Stimulated activated CD4-positive, alpha-beta T cell treated with anti-CD3 and anti-CD28 coated beads, Interleukin-4, amount 100 ng/mL, for 24 hours (primary cell): ENCODE data around the gene CCN2.

Source experiments
- DNase-seq: peaks from one replicate; pipeline ENCODE4 v3.0.0-alpha.2; 2020

The CCN2 gene

DNA sequence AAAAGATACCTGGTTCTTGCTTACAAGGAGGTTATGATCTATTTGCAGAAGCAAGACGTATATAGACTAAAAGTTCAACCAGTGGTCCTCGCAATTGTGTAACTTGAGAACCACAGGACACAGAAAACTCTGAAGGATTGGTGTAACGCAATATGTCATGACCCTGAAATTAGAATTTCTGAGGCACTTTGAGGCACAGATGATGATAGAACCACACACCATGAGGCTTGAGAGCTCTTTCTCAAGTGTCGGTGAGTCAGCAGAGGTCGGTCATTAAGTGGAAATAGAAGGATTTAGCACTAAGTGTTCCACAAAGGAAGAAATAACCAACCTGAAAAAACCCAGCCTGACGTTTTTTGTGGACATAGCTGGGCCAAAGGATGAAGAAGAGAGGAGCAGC lies 15.3 kb upstream of the CCN2 start:
- DNase-seq = no peak

DNA sequence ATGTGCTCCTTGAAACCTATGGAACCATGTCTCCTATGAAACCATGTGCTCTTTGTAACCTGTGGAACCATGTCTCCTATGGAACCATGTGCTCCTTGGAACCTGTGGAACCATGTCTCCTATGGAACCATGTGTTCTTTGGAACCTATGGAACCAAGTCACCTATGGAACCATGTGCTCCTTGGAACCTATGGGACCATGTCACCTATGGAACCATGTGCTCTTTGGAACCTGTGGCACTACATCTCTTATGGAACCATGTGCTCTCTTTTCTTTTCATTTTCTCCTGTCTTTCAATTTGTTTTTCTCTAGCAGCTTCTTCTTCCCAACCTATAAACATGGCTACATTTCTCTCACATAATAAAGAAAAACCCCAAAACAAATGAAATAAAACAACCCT lies 11.9 kb upstream of the CCN2 start:
- DNase-seq = no peak

- DNase-seq = no peak
These were observed 9.4 kb upstream of the CCN2 start for GRCh38 chr6:131960371-131961133.

DNA sequence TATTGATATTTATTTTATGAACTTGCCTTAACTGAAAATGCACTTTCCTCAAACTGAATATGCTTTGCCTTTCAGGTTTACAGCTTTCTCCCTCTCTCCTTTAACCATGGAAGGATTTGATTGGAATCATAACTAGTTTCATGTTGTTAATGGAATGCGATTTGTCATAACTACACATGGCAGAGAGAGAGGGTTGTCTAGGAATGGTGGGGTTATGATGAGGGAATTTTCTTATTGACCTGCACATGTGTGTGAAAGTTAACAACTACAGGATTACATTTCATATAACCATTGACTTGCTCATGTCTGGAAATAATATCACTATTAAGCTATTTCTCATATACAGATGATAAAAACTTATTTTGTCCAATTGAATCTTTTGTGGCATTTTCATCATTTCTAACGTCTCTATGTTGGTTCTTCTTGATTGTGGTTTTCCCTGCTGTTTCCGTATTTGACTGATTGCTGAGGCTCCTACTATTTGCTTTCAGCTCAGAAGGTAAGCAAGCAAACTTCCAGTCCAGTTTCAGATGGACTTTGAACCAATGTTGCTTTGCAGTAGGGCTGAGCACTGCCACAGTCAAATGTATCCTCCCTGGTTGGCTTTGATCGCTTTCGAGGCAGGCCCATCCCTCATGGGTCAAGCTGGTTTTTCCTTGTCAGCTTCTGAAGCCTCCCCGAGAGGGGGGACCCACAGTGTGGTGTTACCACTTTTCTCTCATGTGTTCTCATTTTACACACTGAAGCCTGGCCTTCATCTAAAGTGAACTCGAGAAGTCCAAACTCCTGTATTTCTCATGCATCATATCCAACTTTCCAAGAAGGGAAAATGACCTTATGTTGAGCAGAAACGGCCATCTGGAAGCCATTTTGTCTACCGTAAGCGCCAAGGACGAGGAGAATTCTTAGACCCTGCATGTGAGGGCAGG lies 7.6 kb upstream of the CCN2 start:
- DNase-seq = no peak

GRCh38 chr6:131958095-131958494 lies 6.9 kb upstream of the CCN2 start:
- DNase-seq = no peak

GRCh38 chr6:131955876-131956275 lies 4.7 kb upstream of the CCN2 start:
- no peak for DNase-seq

DNA sequence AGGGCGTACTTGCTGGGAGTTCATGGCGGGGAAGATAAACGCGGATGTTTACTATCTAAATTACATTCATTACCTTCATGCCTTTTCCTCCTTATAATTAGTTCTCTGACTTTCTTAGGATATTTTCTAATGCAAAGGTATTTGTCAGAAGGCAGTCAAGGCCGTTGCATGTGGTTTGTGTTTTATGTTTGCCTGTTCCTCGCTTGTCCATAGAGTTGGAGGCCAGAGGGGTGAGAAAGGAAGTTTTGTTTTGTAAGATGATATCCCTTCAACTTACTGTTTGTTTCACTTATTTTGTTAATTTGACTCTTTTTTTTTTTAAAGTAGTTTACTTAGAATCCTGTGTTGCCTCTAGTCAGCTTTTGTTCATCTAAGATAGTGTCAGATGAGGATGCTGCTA lies 4.0 kb upstream of the CCN2 start:
- no peak for DNase-seq

GRCh38 chr6:131954775-131955107 lies 3.6 kb upstream of the CCN2 start:
- no peak for DNase-seq

- DNase-seq = no peak
These were observed 3.0 kb upstream of the CCN2 start for GRCh38 chr6:131954059-131954774.

DNA sequence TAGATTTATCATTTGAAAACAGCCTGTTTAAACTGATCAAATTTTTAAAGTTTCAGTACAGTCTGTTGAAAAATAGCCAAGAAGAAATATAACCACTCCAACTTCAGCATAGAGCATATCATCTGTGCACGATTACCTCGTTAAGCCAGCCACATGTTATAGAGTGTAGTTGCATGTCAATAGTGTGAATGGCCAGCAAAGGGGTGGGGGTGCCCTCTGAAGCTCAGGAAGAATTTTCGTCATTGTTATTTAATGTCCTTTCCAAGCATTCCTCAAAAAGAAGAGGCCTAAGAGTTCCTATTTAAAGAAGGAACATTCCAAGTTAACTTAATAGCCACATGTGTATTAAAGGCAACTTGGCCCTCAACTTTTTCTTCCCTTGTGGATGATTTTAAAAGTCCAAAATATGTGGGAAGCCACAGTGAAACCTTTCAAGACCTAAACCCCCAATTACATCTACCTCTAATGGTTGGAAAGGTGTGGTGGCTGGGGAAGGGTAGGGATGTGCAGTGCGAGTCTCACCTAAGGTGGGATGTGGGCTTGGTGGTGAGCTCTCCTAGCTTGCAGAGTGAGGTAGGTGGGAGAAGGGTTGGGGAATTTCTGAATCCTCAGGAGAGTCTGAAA lies 1.8 kb upstream of the CCN2 start:
- no peak for DNase-seq

GRCh38 chr6:131951576-131952230 lies 531 bp upstream of the CCN2 start:
- no peak for DNase-seq

GRCh38 chr6:131949909-131950766 lies 1.0 kb downstream of the CCN2 start:
- no peak for DNase-seq

DNA sequence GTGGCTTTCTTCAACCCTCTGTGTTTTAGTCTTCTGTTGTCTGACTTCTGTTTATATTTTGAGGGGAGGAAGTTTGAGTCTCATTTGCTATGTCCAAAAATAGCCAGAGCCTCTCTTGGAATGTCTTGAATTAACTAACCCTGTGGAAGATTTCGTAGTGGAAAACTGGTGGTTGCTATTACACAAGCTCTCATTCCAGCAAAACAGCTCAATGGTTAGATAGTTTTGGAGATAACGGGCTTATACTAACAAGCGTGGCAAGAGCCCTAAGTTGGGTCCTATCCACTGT lies 1.6 kb downstream of the CCN2 start:
- DNase-seq = no peak

GRCh38 chr6:131948692-131949619 lies 2.2 kb downstream of the CCN2 start:
- no peak for DNase-seq

DNA sequence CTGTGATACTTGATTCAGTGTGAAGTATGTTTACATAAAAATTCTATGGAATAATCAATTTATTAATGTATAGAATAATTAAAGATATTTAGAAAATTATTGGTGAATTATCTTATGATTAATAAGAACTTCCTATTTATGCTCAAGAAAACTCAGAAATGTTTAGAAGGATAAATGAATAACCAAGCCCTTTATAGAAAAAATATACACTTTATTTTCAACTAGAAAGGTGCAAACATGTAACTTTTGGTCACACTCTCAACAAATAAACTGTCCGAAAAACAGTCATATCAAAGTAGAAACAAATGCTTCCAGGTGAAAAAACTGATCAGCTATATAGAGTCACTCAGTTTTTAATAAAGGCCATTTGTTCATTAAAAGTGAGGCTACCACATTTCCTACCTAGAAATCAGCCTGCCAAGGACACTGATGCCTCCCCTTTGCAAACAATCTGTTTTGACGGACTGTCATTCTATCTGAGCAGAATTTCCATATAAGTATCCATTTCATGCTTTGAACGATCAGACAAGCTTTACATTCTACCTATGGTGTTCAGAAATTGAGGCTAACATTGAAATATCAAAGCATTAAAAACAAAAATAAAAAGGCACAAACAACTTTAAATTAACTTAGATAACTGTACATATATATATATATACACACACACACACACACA lies 3.0 kb downstream of the CCN2 start:
- no peak for DNase-seq

DNA sequence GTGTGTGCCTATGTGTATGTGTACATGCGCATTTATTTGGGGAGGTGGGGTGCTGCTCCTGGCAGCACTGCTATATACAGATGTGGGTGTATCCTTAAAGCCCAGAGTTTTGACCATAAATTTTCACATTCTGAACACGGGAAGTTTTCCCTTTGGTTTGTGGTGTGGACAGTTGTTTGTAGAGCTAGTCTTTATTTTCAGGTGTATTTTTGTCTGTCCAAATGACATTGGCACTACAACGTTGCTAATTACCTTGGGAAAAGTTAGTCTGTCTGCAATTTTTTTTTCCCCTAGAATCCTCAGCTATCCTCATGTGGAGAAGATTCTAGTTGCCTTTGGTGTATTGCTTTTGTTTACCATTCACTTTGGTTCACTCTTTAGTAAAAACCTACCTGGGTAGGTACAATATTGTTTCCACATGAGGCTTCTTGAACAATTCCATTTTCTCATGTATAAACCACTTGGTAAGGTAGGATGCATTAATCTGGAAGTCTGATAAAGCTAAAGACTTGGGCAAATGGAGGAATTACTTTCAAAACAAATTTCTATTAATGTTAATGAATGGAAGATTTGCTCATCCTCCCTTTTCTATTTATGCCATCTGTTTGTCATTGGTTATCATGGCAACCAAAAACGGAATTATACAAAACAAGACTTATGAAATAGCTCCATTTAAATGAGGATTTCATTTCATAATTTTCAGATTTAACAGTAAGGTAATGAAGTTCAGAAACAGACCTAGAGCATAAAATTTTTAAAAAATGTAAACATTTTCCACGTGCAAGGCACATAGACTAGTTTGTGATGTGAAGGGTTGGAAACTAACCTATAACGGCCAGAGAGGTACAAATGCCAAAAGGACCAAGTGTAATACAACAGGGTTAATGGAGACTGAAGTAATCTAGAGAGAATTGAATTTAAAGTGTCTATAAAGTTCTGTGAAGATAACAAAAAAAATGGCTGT lies 3.9 kb downstream of the CCN2 start:
- DNase-seq = no peak

DNA sequence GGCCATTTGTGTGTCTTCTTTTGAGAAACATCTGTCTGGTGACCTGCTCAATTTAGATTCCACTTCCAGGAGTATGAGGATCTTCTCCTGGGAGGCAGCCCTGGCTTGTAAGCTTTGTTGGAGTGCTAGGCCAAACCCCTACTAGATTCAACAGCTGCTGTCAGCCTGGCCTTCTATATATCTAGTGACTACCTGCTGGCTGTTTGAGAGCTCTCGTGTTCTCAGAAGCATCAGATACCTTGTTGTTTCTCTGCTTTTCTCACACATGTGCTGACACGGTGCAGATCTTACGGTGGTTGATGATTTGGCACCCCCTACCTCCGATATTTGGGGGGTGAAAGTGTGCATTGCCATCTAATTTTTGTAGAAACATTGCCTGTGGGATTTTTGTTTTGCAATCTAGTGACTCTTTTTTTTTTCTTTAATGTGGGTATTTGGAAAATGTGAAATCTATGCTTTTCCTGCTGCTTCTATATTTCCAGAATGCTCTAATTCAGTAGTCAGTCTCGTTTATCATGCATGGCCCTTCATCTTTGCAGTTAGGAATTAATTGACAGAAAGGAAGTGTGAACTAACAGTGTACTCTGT lies 4.7 kb downstream of the CCN2 start:
- DNase-seq = no peak

DNA sequence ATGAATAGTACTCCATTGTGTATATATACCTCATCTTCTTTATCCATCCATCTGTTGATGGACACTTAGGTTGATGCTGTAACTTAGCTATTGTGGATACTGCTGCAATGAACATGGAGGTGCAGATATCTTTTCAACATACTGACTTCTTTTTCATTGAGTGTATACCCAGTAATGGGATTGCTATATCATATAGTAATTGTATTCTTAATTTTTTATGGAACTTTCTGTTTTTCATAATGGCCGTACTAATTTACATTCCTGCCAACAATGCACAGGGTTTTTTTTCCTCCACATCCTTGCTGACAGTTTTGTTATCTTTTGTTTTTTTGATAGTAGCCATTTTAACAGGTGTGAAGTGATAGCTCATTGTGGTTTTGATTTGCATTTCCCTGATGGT lies 5.2 kb downstream of the CCN2 start:
- no peak for DNase-seq
